Stimulated activated CD4-positive, alpha-beta T cell treated with anti-CD3 and anti-CD28 coated beads, Interleukin-4, amount 100 ng/mL, for 24 hours (primary cell): Measurements from ENCODE around the gene LRRC75A.
"Not testable (repeated sequence)": the region's sequence is repeated elsewhere in the genome, so short reads cannot be mapped to it uniquely, and the experiment has no call there.

ENCODE experiments used
- DNase-seq: peaks from one replicate; pipeline ENCODE4 v3.0.0-alpha.2; 2020

Gene LRRC75A

DNA sequence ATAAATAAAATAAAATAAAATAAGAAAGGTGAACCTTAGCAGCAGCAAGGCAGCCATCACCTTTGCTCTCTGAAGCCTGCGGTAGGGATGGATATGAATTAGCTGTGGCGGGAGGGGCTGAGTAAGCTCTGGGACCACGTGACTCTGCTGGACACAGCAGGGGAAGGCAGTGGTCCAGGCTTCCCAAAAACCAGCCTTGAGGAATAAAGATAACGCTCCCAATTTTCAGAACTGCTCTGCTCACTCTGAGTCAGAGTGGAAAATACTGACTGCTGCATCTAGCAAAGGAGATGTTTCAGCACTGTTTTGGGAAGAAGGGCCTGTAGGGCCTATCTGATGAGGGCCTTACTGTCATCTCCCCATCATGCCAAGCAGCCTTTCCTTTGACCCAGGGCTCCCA, 96.1 kb downstream of the LRRC75A start:
- not testable (repeated sequence) for DNase-seq

DNA sequence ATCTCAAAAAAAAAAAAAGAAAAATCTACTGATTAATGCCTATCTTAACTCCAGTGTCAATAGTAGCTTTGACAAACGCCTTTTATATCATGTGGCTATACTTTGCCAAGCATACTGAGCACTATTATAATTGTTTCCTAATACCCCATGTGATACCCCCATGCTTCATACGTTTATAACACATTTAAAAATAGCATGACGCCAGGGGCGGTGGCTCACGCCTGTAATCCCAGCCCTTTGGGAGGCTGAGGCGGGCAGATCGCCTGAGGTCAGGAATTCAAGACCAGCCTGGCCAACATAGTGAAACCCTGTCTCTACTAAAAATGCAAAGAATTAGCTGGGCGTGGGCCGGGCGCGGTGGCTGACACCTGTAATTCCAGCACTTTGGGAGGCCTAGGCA, 99.5 kb downstream of the LRRC75A start:
- not testable (repeated sequence) for DNase-seq
